Endothelial cell of umbilical vein (primary cell): ENCODE results near the gene TMEM8B. TPM values are rescaled to one million over a fixed set of nuclear protein-coding genes. Genes with fewer than 3 reads are reported as not detected.

ENCODE experiments used
- BruUV-seq: library from RNA; stranded (reverse); fragments of 400-500 nt; replicated peaks from 2 replicates; lab custom pipeline; 2021; lab: Mats Ljungman, UMichigan
- CTCF ChIA-PET: fragments of 300-600, 350-600 bp; sonication (Branson Sonifier 250); formaldehyde crosslinking; loops from one replicate; lab custom pipeline; 2021; ENCODE audit warnings: antibody characterized with exemption, inconsistent platforms; lab: Charles Lee
- POLR2A ChIA-PET: fragments of 300-600, 350-600 bp; sonication (Branson Sonifier 250); formaldehyde crosslinking; loops from one replicate; lab custom pipeline; 2021; ENCODE audit warnings: antibody characterized with exemption, inconsistent platforms; lab: Charles Lee
- DNase-seq: peaks from one replicate; pipeline ENCODE4 v3.0.0-alpha.2; 2011; ENCODE audit warnings: low read depth, low spot score
- FAIRE-seq: peaks from 2 replicates; lab custom pipeline; 2011; peaks lifted over from hg19 to GRCh38; lab: Jason Lieb, UNC
- H2AFZ ChIP-seq: 2 replicates; pipeline ENCODE4 v1.6.0; 2012; ENCODE audit warnings: low read depth, low read length, control low read depth, inconsistent platforms
- H3K27ac ChIP-seq: 2 replicates; pipeline ENCODE4 v1.5.1; 2011; ENCODE audit warnings: low read depth, mild to moderate bottlenecking, control low read depth, low read length, moderate library complexity; ENCODE audit not compliant: insufficient read depth
- H3K27me3 ChIP-seq, 2 experiments: 2 replicates each; pipeline versions ENCODE4 v1.6.0 to v1.6.1; 2011; ENCODE audit warnings: low read length in 2 of 2, mixed read lengths in 1 of 2; ENCODE audit not compliant: control insufficient read depth in 2 of 2, insufficient read depth in 2 of 2
- H3K36me3 ChIP-seq, 2 experiments: 2 replicates in 1 of 2; 3 replicates in 1 of 2; pipeline ENCODE4 v1.5.1; 2011; ENCODE audit warnings: low read length in 2 of 2, mild to moderate bottlenecking in 1 of 2, moderate library complexity in 1 of 2; ENCODE audit not compliant: control insufficient read depth in 2 of 2, insufficient read depth in 2 of 2; ENCODE audit errors: extremely low read depth in 1 of 2
- H3K4me1 ChIP-seq: 3 replicates; pipeline ENCODE4 v1.5.1; 2011; ENCODE audit warnings: mild to moderate bottlenecking, low read length; ENCODE audit not compliant: control insufficient read depth, insufficient read depth; ENCODE audit errors: extremely low read depth
- H3K4me2 ChIP-seq: 2 replicates; pipeline ENCODE4 v1.6.1; 2011; ENCODE audit warnings: low read length, control low read depth, mixed read lengths; ENCODE audit not compliant: insufficient read depth
- H3K4me3 ChIP-seq, 3 experiments: fragments of 200-600 bp in 1 of 3; sonication (generic), shearing (Covaris generic) in 1 of 3; replicated peaks in 1 of 3; 2 replicates each; pipeline ENCODE4 v1.5.1; 2011 to 2016; ENCODE audit warnings: control low read depth in 3 of 3, low read length in 3 of 3, mild to moderate bottlenecking in 2 of 3, inconsistent platforms in 1 of 3, low read depth in 1 of 3, moderate library complexity in 1 of 3; ENCODE audit not compliant: insufficient read depth in 1 of 3
- H3K79me2 ChIP-seq: 2 replicates; pipeline ENCODE4 v1.6.0; 2012; ENCODE audit warnings: low read length, inconsistent platforms; ENCODE audit not compliant: control insufficient read depth, insufficient read depth
- H3K9ac ChIP-seq: replicated peaks from 2 replicates; pipeline ENCODE3; 2011; ENCODE audit warnings: low read length, control low read depth; ENCODE audit not compliant: insufficient read depth; ENCODE audit errors: extremely low read depth
- H3K9me1 ChIP-seq: replicated peaks from 3 replicates; pipeline ENCODE4 v1.6.0; 2011; ENCODE audit warnings: mild to moderate bottlenecking, low read length; ENCODE audit not compliant: control insufficient read depth, insufficient read depth; ENCODE audit errors: extremely low read depth
- H3K9me3 ChIP-seq: replicated peaks from 2 replicates; pipeline ENCODE4 v1.5.1; 2012; ENCODE audit warnings: low read length, inconsistent platforms; ENCODE audit not compliant: control insufficient read depth, insufficient read depth
- H4K20me1 ChIP-seq: replicated peaks from 2 replicates; pipeline ENCODE3; 2011; ENCODE audit warnings: mild to moderate bottlenecking, low read length; ENCODE audit not compliant: control insufficient read depth, insufficient read depth; ENCODE audit errors: extremely low read depth
- EZH2 ChIP-seq: IDR thresholded peaks from 2 replicates; pipeline ENCODE4 v1.6.1; 2012; ENCODE audit warnings: borderline replicate concordance, low read depth, mild to moderate bottlenecking, moderate library complexity, low read length, inconsistent platforms; ENCODE audit not compliant: severe bottlenecking
- FOS ChIP-seq: IDR thresholded peaks from 2 replicates; pipeline ENCODE4 v1.6.1; 2011; ENCODE audit warnings: mild to moderate bottlenecking, low read length, moderate library complexity, borderline replicate concordance; ENCODE audit not compliant: insufficient read depth
- GATA2 ChIP-seq: IDR thresholded peaks from 2 replicates; pipeline ENCODE4 v1.7.0; 2011; ENCODE audit warnings: low read depth, mild to moderate bottlenecking, moderate library complexity, mixed read lengths, low read length; ENCODE audit not compliant: insufficient read length, insufficient read depth
- JUN ChIP-seq: IDR thresholded peaks from 2 replicates; pipeline ENCODE4 v1.6.1; 2011; ENCODE audit warnings: borderline replicate concordance, low read depth; ENCODE audit not compliant: insufficient read length, insufficient read depth
- MAX ChIP-seq: IDR thresholded peaks from 2 replicates; pipeline ENCODE4 v1.6.1; 2011; ENCODE audit not compliant: insufficient read depth, insufficient read length
- MYC ChIP-seq: IDR thresholded peaks from one replicate; pipeline ENCODE4 v1.6.1; 2011; ENCODE audit warnings: mild to moderate bottlenecking, low read depth, low read length
- POLR2A ChIP-seq: IDR thresholded peaks from 2 replicates; pipeline ENCODE4 v1.6.1; 2012; ENCODE audit warnings: low read depth, mild to moderate bottlenecking, control low read depth, low read length
- POLR2AphosphoS5 ChIP-seq: IDR thresholded peaks from 2 replicates; pipeline ENCODE4 v1.6.1; 2012; ENCODE audit warnings: low read depth, mild to moderate bottlenecking, control low read depth, low read length, moderate library complexity; ENCODE audit not compliant: insufficient read depth
- dilution Hi-C: fragments of 300-500 bp; cut with MboI; formaldehyde crosslinking; loops from one replicate; pipeline ENCODE4 v1.15.0; 2019; ENCODE audit warnings: low sequenced_read_pairs; ENCODE audit not compliant: extremely low pct_ligation_motif_present
- intact Hi-C: fragments of 100-400 bp; cut with micrococcal nuclease; formaldehyde crosslinking; loops from one replicate; pipeline ENCODE4 v1.10.0; 2022
- polyA plus RNA-seq, 4 experiments: library from polyadenylated mRNA; depleted of rRNA in 3 of 4; stranded (reverse) in 3 of 4; unstranded in 1 of 4; fragments of >200 nt; gene quantifications; 2 replicates each; pipeline versions ENCODE4 v1.2.1 to v1.2.3, GENCODE V29; 2011 to 2012; ENCODE audit warnings: missing spikeins in 1 of 4
- total RNA-seq: library from RNA; stranded (reverse); gene quantifications from 2 replicates; pipeline ENCODE4 v1.2.3, GENCODE V29; 2021
- TF ChIP-seq, protein P1 (sequence below), 2 donors: IDR thresholded peaks; 1 replicate in 1 of 2; 2 replicates in 1 of 2; pipeline ENCODE4 v1.5.1; 2011; ENCODE audit warnings: low read length in 2 of 2, mild to moderate bottlenecking in 2 of 2, moderate library complexity in 2 of 2, control low read depth in 1 of 2, inconsistent platforms in 1 of 2, low read depth in 1 of 2; ENCODE audit not compliant: insufficient read depth in 1 of 2; ENCODE audit errors: extremely low read depth in 1 of 2

The TMEM8B gene
- total and polyA plus RNA-seq, 2 donors (not counting 3 experiments of a cell fraction or from before 2014, with no cell fraction given) = 2.5 to 3.6 TPM

DNA sequence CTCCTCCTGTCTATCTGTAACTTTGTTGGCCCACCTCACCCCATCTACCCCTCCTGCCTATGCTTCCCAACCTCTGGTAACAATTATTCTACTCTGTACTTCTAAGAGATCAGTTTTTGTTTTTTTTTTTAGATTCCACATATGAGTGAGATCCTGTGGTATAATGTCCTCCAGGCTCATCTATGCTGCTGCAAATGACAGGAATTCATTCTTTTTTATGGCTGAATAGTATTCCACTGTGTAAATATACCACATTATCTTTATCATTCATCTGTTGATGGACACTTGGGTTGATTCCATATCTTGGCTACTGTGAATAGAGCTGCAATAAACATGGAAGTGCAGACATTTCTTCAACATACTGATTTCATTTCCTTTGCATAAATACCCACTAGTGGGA, 45.6 kb upstream of the TMEM8B start:
- CTCF ChIA-PET = interaction anchor here (0.8 to 3.5 kb wide), 7 partner anchors 11 to 99 kb away, joined by 3 to 11 read pairs (median 4); no protein-coding TSS in a partner anchor
- TF ChIP-seq EZH2 = no peak
- no peak for DNase-seq
- no peaks in the 10 kb centered on the region for H3K79me2 ChIP-seq
- dilution Hi-C loops (no loop called here), intact Hi-C loops (no loop called here)
- no peaks in the 10 kb centered on the region for H3K27me3 ChIP-seq
- no peak for FAIRE-seq
- H3K4me1 ChIP-seq = peaks cover 2% of the 10 kb centered on the region
- no peak overlapping the region for H3K4me3 ChIP-seq
- H3K36me3 ChIP-seq = no peaks in the 10 kb centered on the region
- BruUV-seq = no TSS peak
- no peaks in the 10 kb centered on the region for H3K9me1 ChIP-seq
- POLR2A ChIA-PET = no interaction called here
- H3K9ac ChIP-seq = no peak overlapping the region
- no peak overlapping the region for H2AFZ ChIP-seq
- H4K20me1 ChIP-seq = no peaks in the 10 kb centered on the region
- H3K9me3 ChIP-seq = no peaks in the 10 kb centered on the region
- H3K4me2 ChIP-seq = no peak overlapping the region
- H3K27ac ChIP-seq = no peak overlapping the region

DNA sequence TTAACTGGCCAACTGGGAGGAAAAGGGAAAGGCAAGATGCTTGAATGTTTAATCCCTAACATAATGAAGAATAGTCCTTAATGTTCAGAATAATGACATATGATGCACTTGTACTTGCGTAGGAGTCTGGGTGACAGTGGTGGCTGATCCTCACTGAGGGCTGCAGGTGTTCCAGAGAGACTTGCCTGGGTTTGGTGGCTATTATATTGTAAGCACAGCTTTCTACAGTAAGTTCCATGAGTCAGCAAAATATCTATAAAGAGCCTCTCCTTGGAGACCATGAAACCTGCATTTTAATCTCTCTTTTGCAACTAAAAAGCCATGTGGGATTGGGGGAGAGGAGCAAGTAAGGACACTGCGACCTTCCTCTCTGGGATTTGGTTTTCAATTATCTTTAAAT, 39.5 kb upstream of the TMEM8B start:
- Histone ChIP-seq H3K4me3 (no peak overlapping the region), H3K27me3 (no peaks in the 10 kb centered on the region), H3K36me3 (no peaks in the 10 kb centered on the region), H3K27ac (no peak overlapping the region), H3K79me2 (peaks cover 7% of the 10 kb centered on the region), H3K9me3 (no peaks in the 10 kb centered on the region), H4K20me1 (no peaks in the 10 kb centered on the region), H3K4me1 (peaks cover 22% of the 10 kb centered on the region), H2AFZ (no peak overlapping the region), H3K4me2 (no peak overlapping the region), H3K9ac (no peak overlapping the region), H3K9me1 (no peaks in the 10 kb centered on the region)
- dilution Hi-C loops (no loop called here), intact Hi-C loops (no loop called here)
- DNase-seq (no peak), FAIRE-seq (no peak)
- ChIA-PET POLR2A (interaction anchor here (2.5 kb wide), 1 partner anchor 41 kb away, joined by 9 read pairs; the partner anchor contains the start of genes GBA2 and RGP1), CTCF (interaction anchor here (0.7 to 6.5 kb wide), 53 partner anchors 9 to 377 kb away, joined by 3 to 277 read pairs (median 10); partner anchors contain the start of genes CREB3, FAM221B, GBA2 and HINT2)
- no peak for TF ChIP-seq GATA2
- TF ChIP-seq FOS = no peak
- TF ChIP-seq POLR2A = no peak
- TF ChIP-seq POLR2AphosphoS5 = no peak
- no peak for TF ChIP-seq EZH2
- TF ChIP-seq MAX = no peak
- no peak for TF ChIP-seq MYC
- no peak for TF ChIP-seq JUN
- TF ChIP-seq, protein P1, sequence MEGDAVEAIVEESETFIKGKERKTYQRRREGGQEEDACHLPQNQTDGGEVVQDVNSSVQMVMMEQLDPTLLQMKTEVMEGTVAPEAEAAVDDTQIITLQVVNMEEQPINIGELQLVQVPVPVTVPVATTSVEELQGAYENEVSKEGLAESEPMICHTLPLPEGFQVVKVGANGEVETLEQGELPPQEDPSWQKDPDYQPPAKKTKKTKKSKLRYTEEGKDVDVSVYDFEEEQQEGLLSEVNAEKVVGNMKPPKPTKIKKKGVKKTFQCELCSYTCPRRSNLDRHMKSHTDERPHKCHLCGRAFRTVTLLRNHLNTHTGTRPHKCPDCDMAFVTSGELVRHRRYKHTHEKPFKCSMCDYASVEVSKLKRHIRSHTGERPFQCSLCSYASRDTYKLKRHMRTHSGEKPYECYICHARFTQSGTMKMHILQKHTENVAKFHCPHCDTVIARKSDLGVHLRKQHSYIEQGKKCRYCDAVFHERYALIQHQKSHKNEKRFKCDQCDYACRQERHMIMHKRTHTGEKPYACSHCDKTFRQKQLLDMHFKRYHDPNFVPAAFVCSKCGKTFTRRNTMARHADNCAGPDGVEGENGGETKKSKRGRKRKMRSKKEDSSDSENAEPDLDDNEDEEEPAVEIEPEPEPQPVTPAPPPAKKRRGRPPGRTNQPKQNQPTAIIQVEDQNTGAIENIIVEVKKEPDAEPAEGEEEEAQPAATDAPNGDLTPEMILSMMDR (IDR thresholded peaks at IDR 0.05; ENCODE audit: extremely low read depth in 1 of 2, insufficient read depth in 1 of 2, low read depth in 1 of 2, low read length in 2 of 2) = no peak
- no TSS peak for BruUV-seq
